Measurements from ENCODE around the gene CARMIL1. TPM values are rescaled to one million over a fixed set of nuclear protein-coding genes. Genes with fewer than 3 reads are reported as not detected.

The CARMIL1 gene
- total RNA-seq, 1 donor from 2014 or later, result 19.1 TPM

- H3K4me2 ChIP-seq (ENCODE audit: low read length), result no peak overlapping the region
- no peak for FAIRE-seq
- H3K36me3 Mint-ChIP-seq (ENCODE audit: low read depth, unreplicated experiment), result no peaks in the 10 kb centered on the region
- H3K36me3 ChIP-seq (ENCODE audit: insufficient read depth, low read length), result no peaks in the 10 kb centered on the region
- H3K4me3 ChIP-seq (ENCODE audit: insufficient read depth, low read depth, low read length), result no peak overlapping the region
- H3K9ac ChIP-seq (ENCODE audit: low read length), result no peak overlapping the region
- no peak overlapping the region for H2AFZ ChIP-seq (ENCODE audit: low read depth, low read length)
- H3K79me2 ChIP-seq (ENCODE audit: insufficient read depth, low read length), result no peaks in the 10 kb centered on the region
- H3K4me3 Mint-ChIP-seq (ENCODE audit: unreplicated experiment), result no peak overlapping the region
- no peak overlapping the region for H3K27ac ChIP-seq (ENCODE audit: low read depth, low read length)
- no peaks in the 10 kb centered on the region for H3K4me1 ChIP-seq (ENCODE audit: insufficient read depth, low read length)
- no peaks in the 10 kb centered on the region for H3K27me3 Mint-ChIP-seq (ENCODE audit: low read depth, unreplicated experiment)
- H3K9me3 ChIP-seq (ENCODE audit: insufficient read depth, low read depth, low read length), result no peaks in the 10 kb centered on the region
- DNase-seq (ENCODE audit: low read depth), result no peak
- no peaks in the 10 kb centered on the region for H3K4me1 Mint-ChIP-seq (ENCODE audit: low read depth, unreplicated experiment)
- TF ChIP-seq EZH2 (IDR thresholded peaks at IDR 0.05; ENCODE audit: insufficient read depth, low read length), result no peak
- no peak for TF ChIP-seq CTCF (IDR thresholded peaks at IDR 0.05; ENCODE audit: insufficient read depth, low read depth, low read length)
- no peaks in the 10 kb centered on the region for H3K27me3 ChIP-seq (ENCODE audit: insufficient read depth, low read length)
- H3K9me3 Mint-ChIP-seq (ENCODE audit: unreplicated experiment), result no peaks in the 10 kb centered on the region
- H3K27ac Mint-ChIP-seq (ENCODE audit: unreplicated experiment), result no peak overlapping the region
- H4K20me1 ChIP-seq (ENCODE audit: insufficient read depth, low read length), result no peaks in the 10 kb centered on the region
These were observed 213.8 kb downstream of the CARMIL1 start for GRCh38 chr6:25492951-25493350.

DNA sequence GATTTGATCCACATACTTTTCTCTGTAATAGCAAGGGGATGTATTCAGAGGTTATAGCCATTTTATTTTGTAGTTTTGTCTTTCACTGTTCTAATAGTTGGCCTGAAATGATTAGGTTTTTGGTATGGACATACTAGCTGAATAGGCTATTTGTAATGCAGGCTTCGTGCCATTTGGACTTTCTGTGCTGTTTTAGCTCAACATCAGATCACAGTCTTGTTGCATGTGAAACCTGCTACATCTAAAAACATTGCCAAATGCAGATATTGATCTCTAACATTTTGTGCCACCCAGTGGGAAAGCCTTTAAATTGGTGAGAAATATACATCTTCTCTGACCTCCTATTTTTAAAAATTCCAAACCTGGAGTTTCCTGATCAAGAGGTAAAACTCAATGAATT is 215.3 kb downstream of the CARMIL1 start:
- no peaks in the 10 kb centered on the region for H3K9me3 ChIP-seq (ENCODE audit: insufficient read depth, low read depth, low read length)
- Mint-ChIP-seq H3K27me3 (ENCODE audit: low read depth, unreplicated experiment) (no peaks in the 10 kb centered on the region), H3K4me3 (ENCODE audit: unreplicated experiment) (no peak overlapping the region), H3K27ac (ENCODE audit: unreplicated experiment) (no peak overlapping the region), H3K9me3 (ENCODE audit: unreplicated experiment) (no peaks in the 10 kb centered on the region), H3K36me3 (ENCODE audit: low read depth, unreplicated experiment) (no peaks in the 10 kb centered on the region), H3K4me1 (ENCODE audit: low read depth, unreplicated experiment) (peaks cover 5% of the 10 kb centered on the region)
- H3K79me2 ChIP-seq (ENCODE audit: insufficient read depth, low read length), result no peaks in the 10 kb centered on the region
- no peak for FAIRE-seq
- DNase-seq (ENCODE audit: low read depth), result no peak
- H3K27me3 ChIP-seq (ENCODE audit: insufficient read depth, low read length), result no peaks in the 10 kb centered on the region
- H2AFZ ChIP-seq (ENCODE audit: low read depth, low read length), result no peak overlapping the region
- H3K4me3 ChIP-seq (ENCODE audit: insufficient read depth, low read depth, low read length), result no peak overlapping the region
- H3K9ac ChIP-seq (ENCODE audit: low read length), result no peak overlapping the region
- TF ChIP-seq EZH2 (IDR thresholded peaks at IDR 0.05; ENCODE audit: insufficient read depth, low read length), result no peak
- no peak for TF ChIP-seq CTCF (IDR thresholded peaks at IDR 0.05; ENCODE audit: insufficient read depth, low read depth, low read length)
- no peak overlapping the region for H3K27ac ChIP-seq (ENCODE audit: low read depth, low read length)
- no peak overlapping the region for H3K4me2 ChIP-seq (ENCODE audit: low read length)
- H4K20me1 ChIP-seq (ENCODE audit: insufficient read depth, low read length), result no peaks in the 10 kb centered on the region
- no peaks in the 10 kb centered on the region for H3K4me1 ChIP-seq (ENCODE audit: insufficient read depth, low read length)
- no peaks in the 10 kb centered on the region for H3K36me3 ChIP-seq (ENCODE audit: insufficient read depth, low read length)

- Histone ChIP-seq H3K9ac (ENCODE audit: low read length) (no peak overlapping the region), H3K4me1 (ENCODE audit: insufficient read depth, low read length) (no peaks in the 10 kb centered on the region), H3K79me2 (ENCODE audit: insufficient read depth, low read length) (no peaks in the 10 kb centered on the region), H4K20me1 (ENCODE audit: insufficient read depth, low read length) (no peaks in the 10 kb centered on the region), H2AFZ (ENCODE audit: low read depth, low read length) (no peak overlapping the region), H3K27ac (ENCODE audit: low read depth, low read length) (no peak overlapping the region), H3K4me2 (ENCODE audit: low read length) (no peak overlapping the region), H3K36me3 (ENCODE audit: insufficient read depth, low read length) (no peaks in the 10 kb centered on the region), H3K9me3 (ENCODE audit: insufficient read depth, low read depth, low read length) (no peaks in the 10 kb centered on the region), H3K4me3 (ENCODE audit: insufficient read depth, low read depth, low read length) (no peak overlapping the region), H3K27me3 (ENCODE audit: insufficient read depth, low read length) (no peaks in the 10 kb centered on the region)
- Mint-ChIP-seq H3K9me3 (ENCODE audit: unreplicated experiment) (no peaks in the 10 kb centered on the region), H3K4me1 (ENCODE audit: low read depth, unreplicated experiment) (peaks cover 12% of the 10 kb centered on the region), H3K4me3 (ENCODE audit: unreplicated experiment) (no peak overlapping the region), H3K27ac (ENCODE audit: unreplicated experiment) (peak overlapping the region; percentile 13), H3K36me3 (ENCODE audit: low read depth, unreplicated experiment) (no peaks in the 10 kb centered on the region), H3K27me3 (ENCODE audit: low read depth, unreplicated experiment) (no peaks in the 10 kb centered on the region)
- no peak for FAIRE-seq
- no peak for DNase-seq (ENCODE audit: low read depth)
- TF ChIP-seq CTCF (IDR thresholded peaks at IDR 0.05; ENCODE audit: insufficient read depth, low read depth, low read length) (no peak), EZH2 (IDR thresholded peaks at IDR 0.05; ENCODE audit: insufficient read depth, low read length) (no peak)
These were observed 218.3 kb downstream of the CARMIL1 start for GRCh38 chr6:25497383-25498040.

Measured in astrocyte (in vitro differentiated cells and primary cell).